B cell (primary cell): Measurements from ENCODE around the gene SURF2. TPM values are rescaled to one million over a fixed set of nuclear protein-coding genes. Genes with fewer than 3 reads are reported as not detected.

Experiments
- ATAC-seq: fragments of 200-7000 bp; cut with Tn5 transposase; one replicate; pipeline ENCODE4 v1.10.0; 2021; ENCODE audit warnings: low read depth, mild to moderate bottlenecking, moderate number of reproducible peaks, moderate library complexity
- CTCF ChIA-PET: fragments of 350-600 bp; sonication (Branson Sonifier 250); formaldehyde crosslinking; loops from one replicate; lab custom pipeline; 2021; ENCODE audit warnings: antibody characterized with exemption, inconsistent platforms; lab: Charles Lee
- POLR2A ChIA-PET: fragments of 350-600 bp; sonication (Branson Sonifier 250); formaldehyde crosslinking; loops from one replicate; lab custom pipeline; 2021; ENCODE audit warnings: antibody characterized with exemption; lab: Charles Lee
- DNase-seq: peaks from one replicate; pipeline ENCODE4 v3.0.0; 2013
- H2AFZ ChIP-seq: 2 replicates; pipeline ENCODE4 v1.6.1; 2012; ENCODE audit warnings: mild to moderate bottlenecking, low read depth, low read length; ENCODE audit not compliant: insufficient read depth, poor library complexity, severe bottlenecking
- H3K27ac ChIP-seq, 2 donors: 1 replicate in 1 of 2; 2 replicates in 1 of 2; pipeline ENCODE4 v1.5.1; 2012 to 2013; ENCODE audit warnings: low read length in 2 of 2, mild to moderate bottlenecking in 2 of 2, moderate library complexity in 1 of 2
- H3K27me3 ChIP-seq, 4 experiments: fragments of 200-600 bp in 1 of 4; sonication (generic) in 1 of 4; replicated peaks in 1 of 4; 1 replicate in 2 of 4; 2 replicates in 2 of 4; pipeline versions ENCODE4 v1.6.1 to v1.7.0; 2013 to 2016; ENCODE audit warnings: low read length in 3 of 4, mild to moderate bottlenecking in 2 of 4, mixed read lengths in 1 of 4, moderate library complexity in 1 of 4; ENCODE audit not compliant: insufficient read depth in 4 of 4, control insufficient read depth in 3 of 4; ENCODE audit errors: control extremely low read depth in 1 of 4
- H3K36me3 ChIP-seq, 2 experiments: replicated peaks in 1 of 2; 1 replicate in 1 of 2; 2 replicates in 1 of 2; pipeline versions ENCODE4 v1.6.1 to v1.7.1; 2013; ENCODE audit warnings: low read length in 1 of 2; ENCODE audit not compliant: insufficient read depth in 2 of 2, control insufficient read depth in 1 of 2; ENCODE audit errors: control extremely low read depth in 1 of 2, extremely low read depth in 1 of 2
- H3K4me1 ChIP-seq, 2 donors: fragments of 200-600 bp in 1 of 2; sonication (generic) in 1 of 2; 1 replicate in 1 of 2; 2 replicates in 1 of 2; pipeline versions ENCODE4 v1.5.1 to v1.6.1; 2013 to 2017; ENCODE audit warnings: low read length in 2 of 2; ENCODE audit not compliant: control insufficient read depth in 2 of 2, insufficient read depth in 2 of 2
- H3K4me2 ChIP-seq: replicated peaks from 2 replicates; pipeline ENCODE3; 2012; ENCODE audit warnings: mild to moderate bottlenecking, low read depth, low read length; ENCODE audit not compliant: poor library complexity, severe bottlenecking
- H3K4me3 ChIP-seq, 5 experiments: fragments of 200-600 bp in 1 of 5; sonication (generic) in 1 of 5; 1 replicate in 3 of 5; 2 replicates in 2 of 5; pipeline versions ENCODE4 v1.5.1 to v1.7.0; 2011 to 2016; ENCODE audit warnings: low read length in 4 of 5, mild to moderate bottlenecking in 4 of 5, low read depth in 2 of 5, control low read depth in 1 of 5, moderate library complexity in 1 of 5; ENCODE audit not compliant: insufficient read depth in 1 of 5; ENCODE audit errors: control extremely low read depth in 1 of 5, extremely low read depth in 1 of 5
- H3K79me2 ChIP-seq: fragments of 200-600 bp; sonication (generic); one replicate; pipeline ENCODE4 v1.6.0; 2016; ENCODE audit warnings: low read length; ENCODE audit not compliant: control insufficient read depth, insufficient read depth
- H3K9ac ChIP-seq: fragments of 200-600 bp; sonication (generic); 2 replicates; pipeline ENCODE4 v1.6.1; 2017; ENCODE audit warnings: mild to moderate bottlenecking, low read length, moderate library complexity
- H3K9me3 ChIP-seq, 3 donors: one replicate each; pipeline versions ENCODE4 v1.6.1 to v1.7.1; 2013; ENCODE audit warnings: low read length in 2 of 3; ENCODE audit not compliant: control insufficient read depth in 2 of 3, insufficient read depth in 1 of 3; ENCODE audit errors: control extremely low read depth in 1 of 3
- H4K20me1 ChIP-seq: 2 replicates; pipeline ENCODE4 v1.6.0; 2012; ENCODE audit warnings: mild to moderate bottlenecking, low read length; ENCODE audit not compliant: insufficient read depth, control insufficient read depth, poor library complexity, severe bottlenecking
- H3K27ac Mint-ChIP-seq: one replicate; pipeline ENCODE4 v1.8.0; 2021; ENCODE audit warnings: mixed read lengths
- H3K27me3 Mint-ChIP-seq: one replicate; pipeline ENCODE4 v1.8.0; 2021; ENCODE audit warnings: mixed read lengths
- H3K4me1 Mint-ChIP-seq: one replicate; pipeline ENCODE4 v1.8.0; 2021; ENCODE audit warnings: mixed read lengths
- H3K4me3 Mint-ChIP-seq: one replicate; pipeline ENCODE4 v1.8.0; 2021; ENCODE audit warnings: mixed read lengths
- H3K9me3 Mint-ChIP-seq: one replicate; pipeline ENCODE4 v1.8.0; 2022; ENCODE audit warnings: mixed read lengths; ENCODE audit not compliant: insufficient read depth
- EZH2 ChIP-seq: IDR thresholded peaks from 2 replicates; pipeline ENCODE4 v1.6.1; 2012; ENCODE audit warnings: borderline replicate concordance, low read depth, mild to moderate bottlenecking, moderate library complexity, low read length; ENCODE audit not compliant: insufficient read depth, poor library complexity, severe bottlenecking
- WGBS: methylation state at CpG from one replicate; pipeline ENCODE4 v1.1.5; 2013; ENCODE audit warnings: missing lambda C conversion rate; ENCODE audit not compliant: insufficient coverage; 5-methylcytosine and 5-hydroxymethylcytosine counted together
- intact Hi-C: fragments of 100-400 bp; cut with micrococcal nuclease; formaldehyde crosslinking; loops from one replicate; pipeline ENCODE4 v1.10.0; 2022
- polyA plus RNA-seq: library from polyadenylated mRNA; depleted of rRNA; stranded (reverse); fragments of >200 nt; gene quantifications from 2 replicates; pipeline ENCODE4 v1.2.3, GENCODE V29; 2012
- total RNA-seq, 2 donors: library from RNA; stranded (reverse); fragments of 120-200 nt in 1 of 2; gene quantifications; 1 replicate in 1 of 2; 2 replicates in 1 of 2; pipeline versions ENCODE4 v1.2.3 to v1.2.4, GENCODE V29; 2013 to 2022
- TF ChIP-seq, protein P1 (sequence below): fragments of 200-600 bp; IDR thresholded peaks from one replicate; pipeline ENCODE4 v1.8.0; 2022; ENCODE audit warnings: antibody characterized with exemption, mild to moderate bottlenecking

Gene SURF2
- total and polyA plus RNA-seq, 2 donors (not counting 1 experiment from before 2014, with no cell fraction given): 17.1 to 17.3 TPM

DNA sequence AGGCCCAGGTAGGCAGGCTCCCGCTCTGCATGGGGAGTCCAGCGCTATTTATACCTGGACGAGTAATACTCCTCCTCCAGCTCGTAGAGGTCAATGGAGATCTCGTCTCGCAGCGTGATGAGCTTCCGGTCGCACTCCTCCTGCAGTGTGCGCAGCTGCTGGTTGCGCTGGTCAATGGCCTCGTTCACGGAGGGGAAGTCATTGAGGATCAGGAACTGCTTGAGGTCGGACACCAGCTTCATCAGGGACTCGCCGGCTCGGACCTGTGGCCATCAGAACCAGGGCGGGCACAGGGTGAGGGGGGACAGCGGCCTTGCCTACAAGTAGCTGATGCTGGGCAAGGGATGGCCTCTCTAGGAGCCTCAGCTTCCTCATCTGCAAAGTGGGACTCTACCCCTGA is 12.3 kb upstream of the SURF2 start:
- TF ChIP-seq, protein P1, sequence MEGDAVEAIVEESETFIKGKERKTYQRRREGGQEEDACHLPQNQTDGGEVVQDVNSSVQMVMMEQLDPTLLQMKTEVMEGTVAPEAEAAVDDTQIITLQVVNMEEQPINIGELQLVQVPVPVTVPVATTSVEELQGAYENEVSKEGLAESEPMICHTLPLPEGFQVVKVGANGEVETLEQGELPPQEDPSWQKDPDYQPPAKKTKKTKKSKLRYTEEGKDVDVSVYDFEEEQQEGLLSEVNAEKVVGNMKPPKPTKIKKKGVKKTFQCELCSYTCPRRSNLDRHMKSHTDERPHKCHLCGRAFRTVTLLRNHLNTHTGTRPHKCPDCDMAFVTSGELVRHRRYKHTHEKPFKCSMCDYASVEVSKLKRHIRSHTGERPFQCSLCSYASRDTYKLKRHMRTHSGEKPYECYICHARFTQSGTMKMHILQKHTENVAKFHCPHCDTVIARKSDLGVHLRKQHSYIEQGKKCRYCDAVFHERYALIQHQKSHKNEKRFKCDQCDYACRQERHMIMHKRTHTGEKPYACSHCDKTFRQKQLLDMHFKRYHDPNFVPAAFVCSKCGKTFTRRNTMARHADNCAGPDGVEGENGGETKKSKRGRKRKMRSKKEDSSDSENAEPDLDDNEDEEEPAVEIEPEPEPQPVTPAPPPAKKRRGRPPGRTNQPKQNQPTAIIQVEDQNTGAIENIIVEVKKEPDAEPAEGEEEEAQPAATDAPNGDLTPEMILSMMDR: no peak
- TF ChIP-seq EZH2: no peak
- ChIA-PET CTCF (interaction anchor here (1.5 kb wide), 1 partner anchor 14 kb away, joined by 5 read pairs; no protein-coding TSS in a partner anchor), POLR2A (no interaction called here)
- Histone ChIP-seq H3K27me3 (no peaks in the 10 kb centered on the region), H3K27ac (no peak overlapping the region), H3K9me3 (peaks cover 0 to 9% (median 3%) of the 10 kb centered on the region in 3 donors), H3K4me2 (no peak overlapping the region), H3K4me1 (peaks cover 43 to 57% of the 10 kb centered on the region in 2 donors), H3K9ac (no peak overlapping the region), H2AFZ (no peak overlapping the region), H4K20me1 (peaks cover 13% of the 10 kb centered on the region), H3K36me3 (peaks cover 0 to 53% of the 10 kb centered on the region in 2 experiments), H3K4me3 (no peak overlapping the region), H3K79me2 (peaks cover 40% of the 10 kb centered on the region)
- ATAC-seq (no peak), DNase-seq (no peak)
- no peaks in the 10 kb centered on the region for H3K9me3 Mint-ChIP-seq
- intact Hi-C loops: no loop called here
- no peak overlapping the region for H3K27ac Mint-ChIP-seq
- WGBS: 98% methylated on average over 19 of the region's 19 CpGs
- H3K4me3 Mint-ChIP-seq: no peak overlapping the region
- peaks cover 56% of the 10 kb centered on the region for H3K4me1 Mint-ChIP-seq
- no peaks in the 10 kb centered on the region for H3K27me3 Mint-ChIP-seq

DNA sequence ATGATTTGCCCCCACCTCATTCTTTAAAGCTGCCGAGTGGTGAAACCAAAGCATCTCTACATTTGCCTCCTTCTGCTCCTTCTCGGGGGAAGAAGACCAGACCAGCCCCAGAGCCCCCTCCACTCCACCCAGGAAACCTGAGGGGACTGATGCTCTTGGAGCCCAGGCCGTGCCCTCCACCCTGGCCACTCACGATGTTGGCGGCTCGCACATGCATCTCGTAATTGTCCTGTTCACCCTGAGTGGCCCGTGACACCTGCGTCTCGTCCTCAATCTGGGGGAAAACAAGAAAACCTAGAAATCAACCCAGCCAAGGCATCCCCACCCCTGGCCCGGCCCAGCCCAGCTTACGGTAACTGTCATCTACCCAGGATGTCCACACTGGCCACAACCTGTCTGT is 11.4 kb upstream of the SURF2 start:
- intact Hi-C loops: loop anchor here (5.0 kb wide), 1 partner anchor 132 kb away; the partner anchor contains the start of gene SLC2A6
- H3K9me3 Mint-ChIP-seq: no peaks in the 10 kb centered on the region
- H3K4me1 ChIP-seq: peaks cover 42 to 56% of the 10 kb centered on the region in 2 donors
- H3K27me3 Mint-ChIP-seq: no peaks in the 10 kb centered on the region
- CTCF ChIA-PET: no interaction called here
- H4K20me1 ChIP-seq: peaks cover 22% of the 10 kb centered on the region
- peaks cover 0 to 4% (median under 1%) of the 10 kb centered on the region in 3 donors for H3K9me3 ChIP-seq
- H3K27ac Mint-ChIP-seq: no peak overlapping the region
- no peak for DNase-seq
- H2AFZ ChIP-seq: no peak overlapping the region
- peaks cover 0 to 56% of the 10 kb centered on the region in 2 experiments for H3K36me3 ChIP-seq
- H3K4me2 ChIP-seq: no peak overlapping the region
- 96% methylated on average over 12 of the region's 12 CpGs for WGBS
- ATAC-seq: no peak
- peaks cover 41% of the 10 kb centered on the region for H3K79me2 ChIP-seq
- no peak overlapping the region for H3K27ac ChIP-seq
- TF ChIP-seq EZH2: no peak
- TF ChIP-seq, protein P1: no peak
- peaks cover 55% of the 10 kb centered on the region for H3K4me1 Mint-ChIP-seq
- H3K4me3 ChIP-seq: no peak overlapping the region
- POLR2A ChIA-PET: no interaction called here
- H3K9ac ChIP-seq: no peak overlapping the region
- no peak overlapping the region for H3K4me3 Mint-ChIP-seq
- H3K27me3 ChIP-seq: no peaks in the 10 kb centered on the region
